ENCODE results near the gene ITGB4. TPM values are rescaled to one million over a fixed set of nuclear protein-coding genes. Genes with fewer than 3 reads are reported as not detected.
A peak's percentile ranks its signal among the peaks of the same experiment; 100 is the strongest.

The ITGB4 gene
- total and polyA plus RNA-seq, 2 donors, result 22.4 to 64.8 TPM

DNA sequence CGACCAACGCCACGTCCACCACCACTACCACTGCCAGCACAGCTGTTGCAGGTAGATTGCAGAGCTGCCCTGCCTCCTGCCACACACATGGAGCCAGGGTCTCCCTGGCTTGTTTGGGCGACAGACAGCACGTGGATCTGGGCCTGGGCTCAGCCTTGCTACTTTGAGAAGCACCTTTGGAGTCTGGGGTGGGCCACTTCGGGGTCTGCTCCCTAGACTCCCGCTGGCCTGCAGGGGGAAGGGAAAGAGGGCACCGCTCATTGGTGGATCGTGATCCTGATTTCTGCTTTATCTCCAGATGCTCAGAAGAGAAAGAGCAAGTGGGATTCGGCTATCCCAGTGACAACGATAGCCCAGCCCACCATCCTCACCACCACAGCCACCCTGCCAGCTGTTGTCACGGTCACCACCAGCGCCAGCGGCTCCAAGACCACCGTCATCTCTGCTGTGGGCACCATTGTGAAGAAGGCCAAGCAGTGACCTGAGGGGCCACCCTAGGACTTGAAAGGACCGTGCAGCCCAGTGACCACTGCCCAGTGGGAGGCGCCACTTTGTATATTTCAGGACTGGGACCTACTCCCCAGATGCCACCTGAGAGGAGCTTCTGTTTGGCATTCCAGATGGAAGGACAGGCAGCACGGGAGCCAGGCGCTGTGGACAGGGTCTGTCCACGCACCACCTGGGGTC lies 15.1 kb upstream of the ITGB4 start:
- no peak overlapping the region for H3K27ac ChIP-seq (ENCODE audit: low read depth)

DNA sequence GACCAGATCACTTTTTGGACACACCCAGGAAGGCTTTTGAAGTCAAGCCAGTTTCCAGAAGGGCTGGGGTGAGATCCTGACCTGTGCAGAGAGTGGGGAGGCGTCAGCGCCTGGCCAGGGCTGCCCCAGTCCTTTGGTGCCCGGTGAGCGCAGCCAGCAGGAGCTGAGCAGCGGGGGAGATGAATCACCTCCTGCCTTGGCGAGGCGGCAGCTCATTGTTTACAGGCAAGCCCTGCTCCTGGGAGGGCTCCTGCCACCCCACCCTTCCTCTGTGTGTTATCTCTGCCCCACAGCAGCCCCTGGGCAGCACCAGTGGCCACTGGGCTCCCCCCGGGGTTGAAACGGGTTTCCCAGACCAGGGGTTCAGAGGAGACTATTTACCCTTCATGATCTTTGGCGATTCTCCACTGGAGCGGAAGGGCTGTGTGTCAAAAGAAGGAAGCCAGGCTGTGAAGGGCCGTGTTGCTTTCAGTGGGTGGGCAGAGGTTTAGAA lies 14.1 kb upstream of the ITGB4 start:
- no peaks in the 10 kb centered on the region for H3K4me1 ChIP-seq (ENCODE audit: insufficient read depth)
- DNase-seq (ENCODE audit: extremely low spot score), result no peak
- H3K27ac ChIP-seq (ENCODE audit: low read depth), result peak overlapping the region; percentile 50
- no peak overlapping the region for H3K4me3 ChIP-seq (ENCODE audit: low read depth, low read length)
- H3K36me3 ChIP-seq (ENCODE audit: insufficient read depth), result peaks cover 3% of the 10 kb centered on the region
- 72% methylated on average over 12 of the region's 12 CpGs for WGBS

More for the DNA sequence above, 15.1 kb upstream of the ITGB4 start:
- DNase-seq (ENCODE audit: extremely low spot score), result no peak
- Histone ChIP-seq H3K4me1 (ENCODE audit: insufficient read depth) (no peaks in the 10 kb centered on the region), H3K36me3 (ENCODE audit: insufficient read depth) (peaks cover 3% of the 10 kb centered on the region), H3K4me3 (ENCODE audit: low read depth, low read length) (no peak overlapping the region)
- WGBS, result 92% methylated on average over 20 of the region's 20 CpGs

DNA sequence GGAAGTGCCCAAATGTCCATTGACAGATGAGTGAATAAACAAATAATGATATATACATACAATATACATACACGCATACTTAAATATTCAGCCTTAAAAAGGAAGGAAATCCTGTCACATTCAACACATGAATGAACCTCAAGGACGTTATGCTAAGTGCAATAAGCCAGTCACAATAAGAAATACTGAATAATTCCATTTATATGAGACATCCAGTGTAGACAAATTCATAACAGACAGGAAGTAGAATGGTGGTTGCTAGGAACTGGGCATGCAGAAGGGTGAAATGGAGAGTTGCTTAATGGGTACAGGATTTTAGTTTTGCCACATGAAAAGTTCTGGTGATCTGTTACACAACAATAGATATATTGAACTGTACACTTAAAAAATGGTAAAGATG lies 8.8 kb upstream of the ITGB4 start:
- no peak for DNase-seq (ENCODE audit: extremely low spot score)
- H3K4me1 ChIP-seq (ENCODE audit: insufficient read depth), result no peaks in the 10 kb centered on the region
- no peak overlapping the region for H3K4me3 ChIP-seq (ENCODE audit: low read depth, low read length)
- 74% methylated on average over 2 of the region's 2 CpGs for WGBS
- no peak overlapping the region for H3K27ac ChIP-seq (ENCODE audit: low read depth)
- no peaks in the 10 kb centered on the region for H3K36me3 ChIP-seq (ENCODE audit: insufficient read depth)

DNA sequence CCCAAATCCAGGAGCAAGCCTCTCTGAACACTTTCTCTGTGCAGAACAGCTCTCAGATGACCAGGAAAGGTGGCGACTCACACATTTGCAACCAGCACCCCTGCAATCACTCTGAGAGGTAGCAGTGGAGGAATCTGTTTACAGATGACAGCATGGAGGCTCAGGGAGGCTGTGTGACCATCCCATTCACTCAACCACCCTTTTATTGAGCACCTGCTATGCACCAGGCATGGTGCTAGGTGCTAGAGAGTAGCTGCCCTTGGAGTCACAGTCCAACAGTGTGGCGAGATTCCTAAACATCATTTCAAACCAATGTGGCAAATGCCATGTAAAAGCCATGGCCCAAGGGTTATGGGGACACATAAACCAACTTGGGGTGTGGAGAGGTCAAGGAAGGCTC lies 1.5 kb upstream of the ITGB4 start:
- Histone ChIP-seq H3K4me3 (ENCODE audit: low read depth, low read length) (no peak overlapping the region), H3K27ac (ENCODE audit: low read depth) (no peak overlapping the region), H3K4me1 (ENCODE audit: insufficient read depth) (no peaks in the 10 kb centered on the region), H3K36me3 (ENCODE audit: insufficient read depth) (no peaks in the 10 kb centered on the region)
- WGBS, result 90% methylated on average over 2 of the region's 2 CpGs
- DNase-seq (ENCODE audit: extremely low spot score), result no peak

DNA sequence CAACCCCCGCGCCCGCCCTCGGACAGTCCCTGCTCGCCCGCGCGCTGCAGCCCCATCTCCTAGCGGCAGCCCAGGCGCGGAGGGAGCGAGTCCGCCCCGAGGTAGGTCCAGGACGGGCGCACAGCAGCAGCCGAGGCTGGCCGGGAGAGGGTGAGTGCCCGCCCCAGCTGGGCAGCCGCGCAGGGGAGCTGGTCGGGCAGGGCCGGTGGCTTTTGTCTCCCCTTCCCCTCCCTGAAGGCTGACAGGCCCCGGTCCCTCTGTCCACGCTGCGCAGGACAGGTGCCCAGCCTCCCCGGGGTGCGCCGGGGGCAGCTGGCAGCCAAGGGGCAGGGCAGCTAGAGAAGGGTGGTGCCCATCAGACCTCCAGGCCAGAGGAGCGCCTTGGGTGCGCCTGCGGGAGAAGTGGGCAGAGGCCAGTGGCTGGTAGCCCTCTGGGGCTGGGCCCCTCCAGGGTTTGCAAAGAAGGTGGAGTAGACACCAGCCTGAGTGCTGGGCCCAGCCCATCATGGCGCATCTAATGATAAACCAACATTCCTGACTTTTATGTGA lies 278 bp downstream of the ITGB4 start:
- Histone ChIP-seq H3K27ac (ENCODE audit: low read depth) (peak overlapping the region; percentile 87), H3K36me3 (ENCODE audit: insufficient read depth) (no peaks in the 10 kb centered on the region), H3K4me3 (ENCODE audit: low read depth, low read length) (peak overlapping the region; percentile 55), H3K4me1 (ENCODE audit: insufficient read depth) (no peaks in the 10 kb centered on the region)
- WGBS, result 18% methylated on average over 33 of the region's 33 CpGs
- no peak for DNase-seq (ENCODE audit: extremely low spot score)

DNA sequence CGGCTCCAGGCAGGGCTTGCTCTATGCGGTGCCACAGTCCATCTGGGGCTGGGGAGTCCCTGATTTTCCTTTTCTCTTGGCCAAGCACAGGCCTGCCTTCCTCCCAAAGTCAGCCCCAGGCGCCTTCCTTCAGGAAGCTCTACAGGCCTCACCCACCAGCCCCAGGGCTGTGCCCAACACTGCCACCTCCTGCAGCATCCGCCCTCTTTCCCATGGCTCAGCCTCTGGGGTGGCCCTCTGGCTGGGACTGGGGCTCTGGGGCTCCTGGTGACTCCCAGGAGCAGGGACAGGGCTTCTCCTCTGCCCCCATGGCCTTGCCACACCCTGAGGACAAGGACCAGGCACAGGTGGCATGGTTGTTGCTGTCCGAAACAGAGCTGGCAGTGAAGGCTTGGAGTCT lies 817 bp downstream of the ITGB4 start:
- H3K4me3 ChIP-seq (ENCODE audit: low read depth, low read length), result peak overlapping the region; percentile 55
- no peaks in the 10 kb centered on the region for H3K4me1 ChIP-seq (ENCODE audit: insufficient read depth)
- DNase-seq (ENCODE audit: extremely low spot score), result no peak
- H3K27ac ChIP-seq (ENCODE audit: low read depth), result peak overlapping the region; percentile 87
- H3K36me3 ChIP-seq (ENCODE audit: insufficient read depth), result no peaks in the 10 kb centered on the region
- 70% methylated on average over 5 of the region's 5 CpGs for WGBS

DNA sequence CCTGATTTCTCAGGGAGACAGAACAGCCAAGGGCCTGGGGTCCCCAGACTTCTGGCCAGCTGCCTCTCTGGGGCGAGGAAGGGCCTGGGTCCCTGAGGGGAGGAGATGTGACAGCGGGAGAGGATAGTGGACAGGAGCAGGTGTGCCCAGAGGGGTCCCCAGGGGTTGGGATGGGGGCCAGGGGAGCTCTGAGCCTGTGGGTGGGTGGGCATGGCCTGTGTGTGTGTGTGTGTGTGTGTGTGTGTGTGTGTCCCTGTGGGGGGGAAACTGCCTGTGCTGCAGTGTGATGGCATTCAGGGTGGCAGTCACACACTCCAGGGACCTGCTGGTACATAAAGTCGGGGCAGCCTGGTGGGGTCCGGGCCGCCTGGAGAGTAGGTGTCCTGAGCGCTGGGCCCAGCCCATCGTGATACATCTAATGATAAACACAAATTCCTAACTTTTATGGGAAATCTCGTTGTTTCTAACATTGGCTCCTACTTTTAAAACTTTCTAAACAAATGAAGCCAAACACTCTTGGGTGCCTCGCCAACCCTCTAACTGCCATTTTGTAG lies 1.4 kb downstream of the ITGB4 start:
- Histone ChIP-seq H3K4me3 (ENCODE audit: low read depth, low read length) (peak overlapping the region; percentile 55), H3K4me1 (ENCODE audit: insufficient read depth) (no peaks in the 10 kb centered on the region), H3K36me3 (ENCODE audit: insufficient read depth) (no peaks in the 10 kb centered on the region), H3K27ac (ENCODE audit: low read depth) (peak overlapping the region; percentile 87)
- no peak for DNase-seq (ENCODE audit: extremely low spot score)
- WGBS, result 79% methylated on average over 9 of the region's 9 CpGs

DNA sequence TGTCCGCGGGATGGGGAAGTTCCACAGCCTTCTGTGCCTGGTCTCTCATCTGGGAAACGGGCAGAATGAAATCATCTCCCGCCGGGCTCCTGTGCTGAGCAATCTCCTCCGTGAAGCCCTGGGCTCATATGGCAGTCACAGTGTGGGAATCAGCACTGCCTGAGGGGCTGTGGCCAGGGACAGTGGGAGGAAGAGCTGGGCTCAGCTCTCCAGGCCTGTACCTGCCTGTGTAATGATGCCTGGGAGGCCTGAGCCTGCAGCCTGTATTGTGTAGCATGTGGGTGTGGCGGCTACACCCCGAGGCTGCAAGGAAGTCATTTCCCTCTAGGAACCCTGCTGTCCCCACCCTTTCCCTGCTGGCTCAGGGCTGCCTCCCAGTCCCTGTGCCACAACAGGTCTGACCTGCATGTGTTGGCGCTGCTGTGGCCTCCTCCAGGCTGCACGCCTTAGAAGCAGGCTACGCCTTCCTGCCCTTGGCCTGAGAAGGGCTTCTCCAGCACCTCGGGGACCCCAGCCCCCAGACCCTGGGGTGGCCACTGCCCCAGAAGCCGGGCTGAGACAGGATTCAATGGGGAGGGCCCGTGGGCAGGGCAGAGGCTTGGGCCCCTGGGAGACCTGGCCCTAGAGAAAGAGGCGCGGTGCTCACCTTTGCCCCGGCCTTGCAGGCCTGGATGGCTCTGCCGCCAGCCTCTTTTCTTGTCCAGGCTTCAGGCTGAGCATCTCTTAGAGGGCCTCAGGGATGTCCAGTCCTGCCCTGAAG lies 2.1 kb downstream of the ITGB4 start:
- H3K4me3 ChIP-seq (ENCODE audit: low read depth, low read length), result no peak overlapping the region
- 72% methylated on average over 18 of the region's 18 CpGs for WGBS

DNA sequence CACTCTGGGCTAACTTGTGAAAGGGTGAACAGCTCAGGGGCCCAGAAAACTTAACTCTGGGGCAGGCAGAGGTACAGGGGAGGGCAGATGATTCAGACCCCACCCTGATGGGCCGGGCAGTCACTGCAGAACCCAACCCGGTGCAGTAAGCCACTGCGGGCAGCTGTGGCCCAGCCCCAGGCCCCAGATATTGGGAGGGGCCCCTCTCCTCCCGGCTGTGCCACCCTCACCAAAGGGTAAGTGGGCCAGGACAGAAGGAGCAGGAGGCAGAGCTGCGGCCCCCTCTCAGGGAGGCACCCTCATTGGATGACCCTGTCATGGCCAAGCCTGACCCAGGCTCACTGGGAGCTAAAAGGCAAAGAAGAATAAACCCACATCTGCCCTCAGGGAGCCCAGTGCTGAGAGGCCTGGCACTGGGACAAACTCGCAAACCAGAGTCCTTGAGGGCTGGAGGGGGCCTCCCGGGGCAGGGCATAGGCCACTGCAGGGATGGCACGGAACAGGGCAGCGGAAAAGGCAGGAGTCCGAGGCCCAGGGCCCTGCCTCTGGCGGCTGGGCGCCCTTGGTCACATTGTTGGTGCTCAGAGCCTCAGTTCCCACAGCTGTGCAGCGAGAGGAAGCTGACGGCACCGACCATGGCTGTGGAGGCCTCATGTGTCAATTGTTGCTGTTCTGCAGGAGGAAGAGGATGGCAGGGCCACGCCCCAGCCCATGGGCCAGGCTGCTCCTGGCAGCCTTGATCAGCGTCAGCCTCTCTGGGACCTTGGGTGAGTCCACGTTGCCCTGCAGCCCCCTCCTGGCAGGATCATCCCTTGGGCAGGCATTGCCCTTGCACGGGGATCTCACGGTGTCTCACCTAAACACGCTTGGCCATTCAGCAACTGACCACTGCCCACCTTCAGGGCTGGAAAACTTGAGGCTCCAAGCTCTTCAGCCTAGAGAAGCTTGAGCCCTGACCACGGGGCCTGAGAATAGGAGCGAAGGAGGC lies 3.1 kb downstream of the ITGB4 start:
- H3K36me3 ChIP-seq (ENCODE audit: insufficient read depth), result no peaks in the 10 kb centered on the region
- 82% methylated on average over 23 of the region's 23 CpGs for WGBS
- no peak overlapping the region for H3K4me3 ChIP-seq (ENCODE audit: low read depth, low read length)
- DNase-seq (ENCODE audit: extremely low spot score), result no peak
- H3K4me1 ChIP-seq (ENCODE audit: insufficient read depth), result no peaks in the 10 kb centered on the region
- H3K27ac ChIP-seq (ENCODE audit: low read depth), result no peak overlapping the region

More for the DNA sequence above, 2.1 kb downstream of the ITGB4 start:
- no peak for DNase-seq (ENCODE audit: extremely low spot score)
- H3K4me1 ChIP-seq (ENCODE audit: insufficient read depth), result no peaks in the 10 kb centered on the region
- peak overlapping the region; percentile 87 for H3K27ac ChIP-seq (ENCODE audit: low read depth)
- H3K36me3 ChIP-seq (ENCODE audit: insufficient read depth), result no peaks in the 10 kb centered on the region

DNA sequence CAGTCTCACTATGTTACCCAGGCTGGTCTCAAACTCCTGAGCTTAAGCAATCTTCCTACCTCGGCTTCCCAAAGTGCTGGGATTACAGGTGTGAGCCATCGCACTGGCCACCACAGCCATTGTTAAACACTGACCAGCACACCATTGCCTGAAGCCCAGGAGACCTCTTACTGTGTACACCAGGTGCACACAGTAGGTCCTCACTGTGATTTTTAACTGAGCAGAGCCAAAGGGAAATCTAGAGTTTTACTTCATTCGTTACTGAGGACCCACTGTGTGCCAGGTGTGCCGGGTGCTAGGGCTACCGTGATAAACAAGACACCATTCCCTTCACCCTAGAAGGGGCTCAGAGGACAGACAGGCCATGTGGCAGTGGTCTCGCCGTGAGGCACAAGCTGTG lies 4.2 kb downstream of the ITGB4 start:
- Histone ChIP-seq H3K4me1 (ENCODE audit: insufficient read depth) (no peaks in the 10 kb centered on the region), H3K36me3 (ENCODE audit: insufficient read depth) (no peaks in the 10 kb centered on the region), H3K27ac (ENCODE audit: low read depth) (no peak overlapping the region), H3K4me3 (ENCODE audit: low read depth, low read length) (no peak overlapping the region)
- DNase-seq (ENCODE audit: extremely low spot score), result no peak
- 88% methylated on average over 7 of the region's 7 CpGs for WGBS

DNA sequence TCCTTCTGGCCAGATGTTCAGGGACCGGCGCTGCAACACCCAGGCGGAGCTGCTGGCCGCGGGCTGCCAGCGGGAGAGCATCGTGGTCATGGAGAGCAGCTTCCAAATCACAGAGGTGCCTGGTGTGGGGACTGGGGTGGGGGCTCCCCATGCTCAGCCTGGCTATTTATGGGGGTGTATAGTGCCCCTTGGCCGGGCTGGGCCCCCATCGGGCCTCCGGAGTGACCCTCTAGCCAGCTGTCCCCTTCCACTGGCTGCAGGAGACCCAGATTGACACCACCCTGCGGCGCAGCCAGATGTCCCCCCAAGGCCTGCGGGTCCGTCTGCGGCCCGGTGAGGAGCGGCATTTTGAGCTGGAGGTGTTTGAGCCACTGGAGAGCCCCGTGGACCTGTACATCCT lies 6.1 kb downstream of the ITGB4 start:
- no peak for DNase-seq (ENCODE audit: extremely low spot score)
- Histone ChIP-seq H3K4me1 (ENCODE audit: insufficient read depth) (no peaks in the 10 kb centered on the region), H3K4me3 (ENCODE audit: low read depth, low read length) (no peak overlapping the region), H3K36me3 (ENCODE audit: insufficient read depth) (no peaks in the 10 kb centered on the region), H3K27ac (ENCODE audit: low read depth) (no peak overlapping the region)
- WGBS, result 92% methylated on average over 18 of the region's 18 CpGs

DNA sequence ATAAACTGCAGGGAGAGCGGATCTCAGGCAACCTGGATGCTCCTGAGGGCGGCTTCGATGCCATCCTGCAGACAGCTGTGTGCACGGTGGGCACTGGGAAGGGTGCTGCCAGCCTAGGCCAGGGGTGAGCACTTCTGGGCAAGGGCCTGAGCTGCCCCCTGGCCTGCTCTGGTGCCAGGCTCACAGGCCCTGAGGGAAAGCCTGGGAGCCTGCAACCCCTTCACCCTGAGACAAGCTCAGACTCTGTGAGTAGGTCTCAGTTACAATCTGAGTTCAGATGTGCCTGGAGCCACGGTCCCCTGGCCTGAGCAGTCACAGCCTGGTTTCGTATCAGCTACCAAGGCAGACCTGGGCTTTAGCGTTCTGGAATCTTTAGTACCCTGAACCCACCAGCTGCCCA lies 8.1 kb downstream of the ITGB4 start:
- whole genome bisulfite sequencing, result 86% methylated on average over 7 of the region's 7 CpGs
- no peak for DNase-seq (ENCODE audit: extremely low spot score)
- Histone ChIP-seq H3K27ac (ENCODE audit: low read depth) (no peak overlapping the region), H3K4me3 (ENCODE audit: low read depth, low read length) (no peak overlapping the region), H3K4me1 (ENCODE audit: insufficient read depth) (no peaks in the 10 kb centered on the region), H3K36me3 (ENCODE audit: insufficient read depth) (no peaks in the 10 kb centered on the region)

DNA sequence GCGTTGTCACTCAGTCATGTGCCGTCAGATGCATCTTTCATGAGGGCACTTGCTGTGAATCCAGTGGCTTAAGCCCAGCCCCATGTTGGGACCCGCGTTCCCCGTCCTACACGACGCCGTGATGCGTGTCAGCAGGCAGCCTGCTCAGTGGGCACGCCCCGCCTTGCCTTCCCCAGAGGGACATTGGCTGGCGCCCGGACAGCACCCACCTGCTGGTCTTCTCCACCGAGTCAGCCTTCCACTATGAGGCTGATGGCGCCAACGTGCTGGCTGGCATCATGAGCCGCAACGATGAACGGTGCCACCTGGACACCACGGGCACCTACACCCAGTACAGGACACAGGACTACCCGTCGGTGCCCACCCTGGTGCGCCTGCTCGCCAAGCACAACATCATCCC lies 8.8 kb downstream of the ITGB4 start:
- no peak for DNase-seq (ENCODE audit: extremely low spot score)
- 89% methylated on average over 24 of the region's 24 CpGs for WGBS
- H3K4me3 ChIP-seq (ENCODE audit: low read depth, low read length), result no peak overlapping the region
- H3K27ac ChIP-seq (ENCODE audit: low read depth), result no peak overlapping the region
- no peaks in the 10 kb centered on the region for H3K36me3 ChIP-seq (ENCODE audit: insufficient read depth)
- no peaks in the 10 kb centered on the region for H3K4me1 ChIP-seq (ENCODE audit: insufficient read depth)

Data from urinary bladder (tissue), 4 donors.